ENCODE data around the gene USP47. TPM values are rescaled to one million over a fixed set of nuclear protein-coding genes. Genes with fewer than 3 reads are reported as not detected.

The USP47 gene
- total RNA-seq (2022; extraction: Qiagen RNA extraction; ENCODE audit: low read depth): 24.4 to 37.6 TPM (median 31.6 TPM) in 5 replicates

GRCh38 chr11:11841723-11842420 lies at the start of gene USP47:
TSS of gene USP47 (plus strand) at chr11:11841972. CDS start at chr11:11842186, 214 bp downstream.

GRCh38 chr11:12007769-12008737 lies 166.3 kb downstream of the USP47 start, which contains the start of gene DKK3:
TSS of gene DKK3 (minus strand) at chr11:12008626. CDS start at chr11:12008582, 44 bp downstream.

Other genes starting within 250 kb of the USP47 start
- gene GALNT18, start 220.0 kb upstream of the USP47 start, total RNA-seq (2022; extraction: Qiagen RNA extraction; ENCODE audit: low read depth): 25.3 to 28.7 TPM (median 27.3 TPM) in 5 replicates
- 13.8 to 22.3 TPM (median 18.9 TPM) in 5 replicates for gene DKK3, start 166.7 kb downstream of the USP47 start, total RNA-seq (2022; extraction: Qiagen RNA extraction; ENCODE audit: low read depth)